HepG2 (cell line): ENCODE measurements around the gene USB1. TPM values are rescaled to one million over a fixed set of nuclear protein-coding genes. Genes with fewer than 3 reads are reported as not detected.
A peak's percentile ranks its signal among the peaks of the same experiment; 100 is the strongest.

Source experiments
- AGO1 ChIP-seq: fragments of 200-400 bp; formaldehyde crosslinking; IDR thresholded peaks from 2 replicates; pipeline ENCODE4 v1.6.1; 2017; ENCODE audit warnings: mild to moderate bottlenecking, low read depth, low read length, moderate library complexity; ENCODE audit not compliant: poor library complexity, severe bottlenecking
- AKNA ChIP-seq: sonication (generic); formaldehyde crosslinking; IDR thresholded peaks from 2 replicates; pipeline ENCODE4 v1.4.0; 2020; ENCODE audit warnings: missing genetic modification reagents, borderline replicate concordance
- CENPBD1 ChIP-seq: sonication (generic); formaldehyde crosslinking; IDR thresholded peaks from 2 replicates; pipeline ENCODE4 v1.8.0; 2022; ENCODE audit warnings: missing genetic modification reagents, low read depth, mild to moderate bottlenecking, borderline replicate concordance
- GPN1 ChIP-seq: sonication (generic); formaldehyde crosslinking; IDR thresholded peaks from 2 replicates; pipeline ENCODE4 v1.5.1; 2020; ENCODE audit warnings: missing genetic modification reagents, borderline replicate concordance
- MXD4 ChIP-seq: IDR thresholded peaks from 2 replicates; pipeline ENCODE4 v1.6.1; 2016; ENCODE audit warnings: mild to moderate bottlenecking, missing biosample characterization, missing genetic modification reagents
- PAX8 ChIP-seq: sonication (generic); formaldehyde crosslinking; IDR thresholded peaks from 2 replicates; pipeline ENCODE4 v1.8.0; 2022; ENCODE audit warnings: mild to moderate bottlenecking, missing genetic modification reagents, borderline replicate concordance
- PAXIP1 ChIP-seq: sonication (generic); formaldehyde crosslinking; conservative IDR thresholded peaks from 2 replicates; pipeline ENCODE4 v1.4.0; 2020; ENCODE audit warnings: mild to moderate bottlenecking, missing genetic modification reagents, moderate library complexity
- SSRP1 ChIP-seq: IDR thresholded peaks from 2 replicates; pipeline ENCODE4 v1.6.1; 2016; ENCODE audit warnings: control low read depth
- TBX3 ChIP-seq: fragments of 450-650 bp; IDR thresholded peaks from 2 replicates; pipeline ENCODE4 v1.6.1; 2017; ENCODE audit warnings: antibody characterized with exemption, mild to moderate bottlenecking, inconsistent platforms, borderline replicate concordance
- ZFP36L1 ChIP-seq: sonication (generic); formaldehyde crosslinking; IDR thresholded peaks from 2 replicates; pipeline ENCODE4 v1.8.0; 2022; ENCODE audit warnings: mild to moderate bottlenecking, missing genetic modification reagents, moderate library complexity
- ZNF280D ChIP-seq: sonication (generic); formaldehyde crosslinking; IDR thresholded peaks from 2 replicates; pipeline ENCODE4 v1.5.1; 2020; ENCODE audit warnings: mild to moderate bottlenecking, missing genetic modification reagents
- ZNF713 ChIP-seq: sonication (generic); formaldehyde crosslinking; IDR thresholded peaks from 2 replicates; pipeline ENCODE4 v1.4.0; 2020; ENCODE audit warnings: mild to moderate bottlenecking, missing genetic modification reagents
- ZNF747 ChIP-seq: sonication (generic); formaldehyde crosslinking; IDR thresholded peaks from 2 replicates; pipeline ENCODE4 v1.8.1; 2023; ENCODE audit warnings: missing genetic modification reagents, mild to moderate bottlenecking, borderline replicate concordance
- ZNF773 ChIP-seq: sonication (generic); formaldehyde crosslinking; IDR thresholded peaks from 2 replicates; pipeline ENCODE4 v1.4.0; 2020; ENCODE audit warnings: missing genetic modification reagents, borderline replicate concordance
- ZNF777 ChIP-seq: sonication (generic); formaldehyde crosslinking; IDR thresholded peaks from 2 replicates; pipeline ENCODE4 v1.4.0; 2020; ENCODE audit warnings: missing genetic modification reagents
- ZSCAN12 ChIP-seq: sonication (generic); formaldehyde crosslinking; IDR thresholded peaks from 2 replicates; pipeline ENCODE4 v1.9.0; 2021; ENCODE audit warnings: mild to moderate bottlenecking, missing genetic modification reagents
- polyA plus RNA-seq, 8 experiments: library from polyadenylated mRNA; depleted of rRNA in 3 of 8; stranded (reverse) in 7 of 8; unstranded in 1 of 8; fragments of >200 nt; fragmentation: Illumina TruSeq in 4 of 8; extraction: Trizol in 4 of 8; gene quantifications; 2 replicates each; pipeline versions ENCODE4 v1.2.1 to v1.2.3, GENCODE V29; 2011 to 2016; ENCODE audit warnings: low read depth in 4 of 8, missing spikeins in 1 of 8, mixed read lengths in 1 of 8; ENCODE audit not compliant: insufficient read depth in 1 of 8
- total RNA-seq, 5 experiments: library from RNA; depleted of rRNA; stranded (reverse); fragments of >200 nt; fragmentation: Illumina TruSeq; extraction: Trizol; gene quantifications; 2 replicates each; pipeline ENCODE4 v1.2.3, GENCODE V29; 2016; ENCODE audit warnings: low read depth in 1 of 5

The USB1 gene
- total and polyA plus RNA-seq, 2 of the 13 experiments (the other 11 are each of a cell fraction or from before 2014, with no cell fraction given): 16.7 to 65.4 TPM

GRCh38 chr16:58024486-58025350 lies 23.5 kb downstream of the USB1 start (continued):
- peak; percentile 99 for TF ChIP-seq PAXIP1 (CRISPR knock-in tag)
- TF ChIP-seq ZSCAN12: no peak; the same call in 1 of the 2 replicates
- peak; percentile 52; the same call in 1 of the 2 replicates for TF ChIP-seq TBX3
- peak; percentile 59 for TF ChIP-seq ZNF747
- no peak for TF ChIP-seq AKNA (CRISPR knock-in tag)
- peak; percentile 70 for TF ChIP-seq ZNF777 (CRISPR knock-in tag)
- peak; percentile 65; the same call in 1 of the 2 replicates for TF ChIP-seq SSRP1 (CRISPR knock-in tag)
- TF ChIP-seq PAX8 (CRISPR knock-in tag): 0 out of 2 replicates have a peak, but pooled peaks have one; percentile 64
- TF ChIP-seq AGO1: no peak
- 0 out of 2 replicates have a peak, but pooled peaks have one; percentile 43 for TF ChIP-seq ZNF773 (CRISPR knock-in tag)
- TF ChIP-seq MXD4 (CRISPR knock-in tag): peak; percentile 57
- no peak for TF ChIP-seq ZNF713 (CRISPR knock-in tag)
- TF ChIP-seq CENPBD1 (CRISPR knock-in tag): no peak
- TF ChIP-seq ZFP36L1 (CRISPR knock-in tag): no peak; the same call in none of the 2 replicates
- no peak; the same call in 1 of the 2 replicates for TF ChIP-seq ZNF280D
- TF ChIP-seq GPN1: no peak
